Diencephalon (tissue), 1 donor: ENCODE data around the gene ZNF217. TPM values are rescaled to one million over a fixed set of nuclear protein-coding genes. Genes with fewer than 3 reads are reported as not detected.

Experiments
- small RNA-seq: library from RNA; depleted of rRNA; stranded (forward); fragments of <200 nt; gene quantifications from one replicate; pipeline ENCODE3, GENCODE V24; 2014
- total RNA-seq: library from RNA; depleted of rRNA; stranded (reverse); fragments of >200 nt; gene quantifications from one replicate; pipeline ENCODE4 v1.2.3, GENCODE V29; 2014

ZNF217 gene
- 6.0 TPM for total RNA-seq

DNA sequence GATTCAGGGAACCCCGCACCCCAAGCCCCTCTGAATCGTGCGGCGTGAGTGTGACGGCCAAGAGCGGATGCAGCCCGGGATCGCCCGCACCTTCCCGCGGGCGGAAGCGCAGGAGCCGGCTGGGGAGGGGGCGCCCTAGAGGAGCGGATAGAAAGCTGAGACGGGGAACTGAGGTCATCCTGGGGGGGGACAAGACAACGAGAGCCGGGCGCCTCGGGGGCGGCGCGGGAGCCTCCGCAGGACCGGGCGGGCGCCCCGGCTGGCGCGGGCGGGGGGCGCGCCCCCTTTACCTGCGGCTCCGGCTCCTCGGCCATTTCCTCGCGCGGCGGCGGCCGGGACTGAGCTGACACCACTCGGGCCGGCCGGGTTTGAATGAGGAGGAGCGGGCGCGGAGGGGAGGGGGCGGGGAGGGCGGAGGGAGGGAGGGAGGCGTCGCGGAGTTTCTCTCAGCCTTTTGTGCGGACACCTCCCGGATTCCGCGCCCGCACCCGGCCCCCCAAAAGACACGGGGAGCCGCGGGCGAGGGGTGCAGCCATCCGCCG lies at the start of gene ZNF217:
Gene ZNF217 (minus strand): TSS at position 374 of the 542 bp plus-strand sequence. CDS start 11,013 bp downstream, outside the sequence.

Small RNAs within 50 kb of the gene (small RNA-seq; reads per million reads assigned to genes)
- not detected for gene RF00019
